Tibial artery (tissue), 4 donors: ENCODE data around the gene PNMT.
A peak's percentile ranks its signal among the peaks of the same experiment; 100 is the strongest.

Experiments used
- DNase-seq, 2 donors: peaks; one replicate each; pipeline ENCODE4 v3.0.0-alpha.2; 2019
- H3K27ac ChIP-seq, 2 donors: fragments of 200-600 bp; sonication (generic) in 1 of 2; 1 replicate in 1 of 2; 2 replicates in 1 of 2; pipeline ENCODE4 v1.5.1; 2018 to 2019; ENCODE audit warnings: mild to moderate bottlenecking in 1 of 2
- H3K27me3 ChIP-seq, 2 donors: fragments of 200-600 bp; sonication (generic) in 1 of 2; one replicate each; pipeline versions ENCODE4 v1.5.1 to v1.6.0; 2016 to 2019
- H3K36me3 ChIP-seq, 3 donors: fragments of 200-600 bp; sonication (generic) in 2 of 3; one replicate each; pipeline ENCODE4 v1.5.1; 2016 to 2019; ENCODE audit warnings: mild to moderate bottlenecking in 2 of 3
- H3K4me1 ChIP-seq, 4 donors: fragments of 200-600 bp; sonication (generic) in 2 of 4; 1 replicate in 3 of 4; 2 replicates in 1 of 4; pipeline ENCODE4 v1.5.1; 2016 to 2019
- H3K4me3 ChIP-seq, 2 donors: fragments of 200-600 bp; sonication (generic) in 1 of 2; 1 replicate in 1 of 2; 2 replicates in 1 of 2; pipeline ENCODE4 v1.5.1; 2018 to 2019; ENCODE audit warnings: mild to moderate bottlenecking in 2 of 2
- H3K9me3 ChIP-seq, 3 donors: fragments of 200-600 bp; sonication (generic) in 1 of 3; one replicate each; pipeline ENCODE4 v1.5.1; 2016 to 2019
- CTCF ChIP-seq, 2 experiments: fragments of 200-600 bp in 1 of 2; fragments of 450-650 bp in 1 of 2; IDR thresholded peaks; one replicate each; pipeline ENCODE4 v1.5.1; 2017 to 2019; ENCODE audit warnings: antibody characterized with exemption in 2 of 2, mild to moderate bottlenecking in 1 of 2, moderate library complexity in 1 of 2
- intact Hi-C: fragments of 100-400 bp; cut with DNase I; formaldehyde crosslinking; loops from one replicate; pipeline ENCODE4 v1.15.0; 2023; ENCODE audit warnings: low total_unique reads

The PNMT gene, protein sequence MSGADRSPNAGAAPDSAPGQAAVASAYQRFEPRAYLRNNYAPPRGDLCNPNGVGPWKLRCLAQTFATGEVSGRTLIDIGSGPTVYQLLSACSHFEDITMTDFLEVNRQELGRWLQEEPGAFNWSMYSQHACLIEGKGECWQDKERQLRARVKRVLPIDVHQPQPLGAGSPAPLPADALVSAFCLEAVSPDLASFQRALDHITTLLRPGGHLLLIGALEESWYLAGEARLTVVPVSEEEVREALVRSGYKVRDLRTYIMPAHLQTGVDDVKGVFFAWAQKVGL

DNA sequence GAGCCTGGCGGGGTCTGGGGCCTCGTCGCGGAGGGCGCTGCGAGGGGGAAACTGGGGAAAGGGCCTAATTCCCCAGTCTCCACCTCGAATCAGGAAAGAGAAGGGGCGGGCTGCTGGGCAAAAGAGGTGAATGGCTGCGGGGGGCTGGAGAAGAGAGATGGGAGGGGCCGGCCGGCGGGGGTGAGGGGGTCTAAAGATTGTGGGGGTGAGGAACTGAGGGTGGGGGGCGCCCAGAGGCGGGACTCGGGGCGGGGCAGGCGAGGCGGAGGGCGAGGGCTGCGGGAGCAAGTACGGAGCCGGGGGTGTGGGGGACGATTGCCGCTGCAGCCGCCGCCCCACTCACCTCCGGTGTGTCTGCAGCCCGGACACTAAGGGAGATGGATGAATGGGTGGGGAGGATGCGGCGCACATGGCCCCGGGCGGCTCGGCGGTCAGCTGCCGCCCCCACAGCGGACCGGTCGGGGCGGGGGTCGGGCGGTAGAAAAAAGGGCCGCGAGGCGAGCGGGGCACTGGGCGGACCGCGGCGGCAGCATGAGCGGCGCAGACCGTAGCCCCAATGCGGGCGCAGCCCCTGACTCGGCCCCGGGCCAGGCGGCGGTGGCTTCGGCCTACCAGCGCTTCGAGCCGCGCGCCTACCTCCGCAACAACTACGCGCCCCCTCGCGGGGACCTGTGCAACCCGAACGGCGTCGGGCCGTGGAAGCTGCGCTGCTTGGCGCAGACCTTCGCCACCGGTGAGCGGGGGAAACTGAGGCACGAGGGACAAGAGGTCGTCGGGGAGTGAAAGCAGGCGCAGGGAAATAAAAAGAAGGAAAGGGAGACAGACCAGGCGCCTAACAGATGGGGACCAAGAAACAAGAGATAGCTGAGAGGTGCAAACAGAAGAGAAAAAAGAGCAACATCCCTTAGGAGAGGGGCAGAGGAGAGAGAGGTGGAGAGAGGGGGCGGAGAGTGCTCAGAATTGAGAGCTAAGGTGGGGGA, at the start of gene PNMT:
TSS of gene PNMT (plus strand) at position 509 of the 980 bp plus-strand sequence. CDS start at position 532, 23 bp downstream.
- H3K36me3 ChIP-seq = no peaks in the 10 kb centered on the region
- H3K27me3 ChIP-seq = no peaks in the 10 kb centered on the region
- TF ChIP-seq CTCF (IDR thresholded peaks at IDR 0.05) = peak; percentile 63 to 68
- H3K4me3 ChIP-seq = peak within 1 kb of the TSS; percentile 42 to 56
- H3K4me1 ChIP-seq = peaks cover 7 to 75% (median 66%) of the 10 kb centered on the region in 4 donors
- peak within 1 kb of the TSS; percentile 68 to 81 for H3K27ac ChIP-seq
- peak; percentile 67 to 80 for DNase-seq
- intact Hi-C loops = no loop called here
- H3K9me3 ChIP-seq = no peaks in the 10 kb centered on the region

- H3K4me1 ChIP-seq = peaks cover 0 to 38% (median 13%) of the 10 kb centered on the region in 4 donors
- H3K9me3 ChIP-seq = no peaks in the 10 kb centered on the region
- intact Hi-C loops = no loop called here
- no peak for TF ChIP-seq CTCF (IDR thresholded peaks at IDR 0.05)
- H3K27ac ChIP-seq = no peak overlapping the region
- H3K4me3 ChIP-seq = peak overlapping the region in 1 of 2 donors; percentile 63
- DNase-seq = no peak
- H3K36me3 ChIP-seq = no peaks in the 10 kb centered on the region
- H3K27me3 ChIP-seq = peaks cover 0 to 48% of the 10 kb centered on the region in 2 donors
Observed at GRCh38 chr17:39618956-39619785, 49.1 kb upstream of the PNMT start.

GRCh38 chr17:39619786-39620101, 48.5 kb upstream of the PNMT start:
- intact Hi-C loops = loop anchor here (5.0 kb wide), 1 partner anchor 113 kb away; the partner anchor contains the start of gene MIEN1
- no peak overlapping the region for H3K4me3 ChIP-seq
- H3K27ac ChIP-seq = no peak overlapping the region
- DNase-seq = no peak
- H3K27me3 ChIP-seq = peaks cover 0 to 46% of the 10 kb centered on the region in 2 donors
- no peak for TF ChIP-seq CTCF (IDR thresholded peaks at IDR 0.05)
- no peaks in the 10 kb centered on the region for H3K36me3 ChIP-seq
- H3K4me1 ChIP-seq = peaks cover 0 to 38% (median 13%) of the 10 kb centered on the region in 4 donors
- H3K9me3 ChIP-seq = no peaks in the 10 kb centered on the region

DNA sequence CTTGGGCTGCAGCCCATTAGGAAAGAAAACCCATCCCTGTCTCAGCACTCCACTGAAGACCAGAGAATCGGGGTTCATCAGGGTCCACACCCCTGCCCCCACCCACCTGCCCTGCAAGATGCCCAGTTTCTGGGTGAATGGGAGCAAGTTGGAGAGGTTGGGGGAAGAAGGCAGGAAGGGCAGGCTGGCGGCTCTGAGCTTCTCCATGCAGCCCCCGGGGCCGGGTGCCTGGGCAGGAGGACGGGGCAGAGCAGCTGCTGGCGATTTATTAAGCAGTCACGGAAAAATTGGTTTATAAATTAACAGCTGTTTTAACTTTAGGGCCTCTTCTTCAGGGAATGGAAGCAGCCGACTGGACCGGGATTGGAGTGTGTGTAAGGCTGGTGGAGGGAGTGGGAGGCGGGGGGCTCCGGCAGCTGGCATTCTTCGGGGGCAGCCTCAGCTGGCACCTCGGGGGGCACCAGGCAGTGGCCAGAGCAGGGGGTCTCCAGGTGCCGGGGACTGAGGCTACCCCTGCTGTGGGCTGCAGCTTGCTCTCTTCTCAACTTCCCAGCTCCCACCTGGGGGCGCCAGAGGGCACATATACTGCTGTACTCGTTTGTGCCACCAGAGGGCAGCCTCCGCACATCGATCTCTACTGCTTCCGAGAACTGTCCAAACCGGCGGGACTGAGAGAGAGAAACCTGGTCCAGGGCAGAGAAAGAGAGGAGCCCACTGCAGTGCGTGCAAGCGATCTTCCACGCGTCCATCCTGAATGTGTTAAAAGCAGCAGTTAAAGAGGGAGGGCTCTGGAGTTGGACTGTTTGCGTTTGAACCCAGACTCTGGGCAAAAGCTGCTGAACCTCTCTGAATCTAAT, 46.5 kb upstream of the PNMT start:
- Histone ChIP-seq H3K4me1 (peaks cover 0 to 45% (median 16%) of the 10 kb centered on the region in 4 donors), H3K27ac (no peak overlapping the region), H3K4me3 (no peak overlapping the region), H3K27me3 (peaks cover 2 to 46% of the 10 kb centered on the region in 2 donors), H3K9me3 (no peaks in the 10 kb centered on the region), H3K36me3 (no peaks in the 10 kb centered on the region)
- intact Hi-C loops = loop anchor here (1.0 to 5.0 kb wide), 2 partner anchors 111 to 133 kb away; partner anchors contain the start of gene MIEN1
- peak; percentile 99 to 100 for TF ChIP-seq CTCF (IDR thresholded peaks at IDR 0.05)
- DNase-seq = peak; percentile 85 to 91
